NCI-H1436 (cell line): ENCODE data around the gene NRARP.
"Not testable (repeated sequence)": the region's sequence is repeated elsewhere in the genome, so short reads cannot be mapped to it uniquely, and the experiment has no call there.

ENCODE experiments used
- DNase-seq: peaks from one replicate; lab custom pipeline; 2025; lab: John Stamatoyannopoulos, UW

NRARP gene

DNA sequence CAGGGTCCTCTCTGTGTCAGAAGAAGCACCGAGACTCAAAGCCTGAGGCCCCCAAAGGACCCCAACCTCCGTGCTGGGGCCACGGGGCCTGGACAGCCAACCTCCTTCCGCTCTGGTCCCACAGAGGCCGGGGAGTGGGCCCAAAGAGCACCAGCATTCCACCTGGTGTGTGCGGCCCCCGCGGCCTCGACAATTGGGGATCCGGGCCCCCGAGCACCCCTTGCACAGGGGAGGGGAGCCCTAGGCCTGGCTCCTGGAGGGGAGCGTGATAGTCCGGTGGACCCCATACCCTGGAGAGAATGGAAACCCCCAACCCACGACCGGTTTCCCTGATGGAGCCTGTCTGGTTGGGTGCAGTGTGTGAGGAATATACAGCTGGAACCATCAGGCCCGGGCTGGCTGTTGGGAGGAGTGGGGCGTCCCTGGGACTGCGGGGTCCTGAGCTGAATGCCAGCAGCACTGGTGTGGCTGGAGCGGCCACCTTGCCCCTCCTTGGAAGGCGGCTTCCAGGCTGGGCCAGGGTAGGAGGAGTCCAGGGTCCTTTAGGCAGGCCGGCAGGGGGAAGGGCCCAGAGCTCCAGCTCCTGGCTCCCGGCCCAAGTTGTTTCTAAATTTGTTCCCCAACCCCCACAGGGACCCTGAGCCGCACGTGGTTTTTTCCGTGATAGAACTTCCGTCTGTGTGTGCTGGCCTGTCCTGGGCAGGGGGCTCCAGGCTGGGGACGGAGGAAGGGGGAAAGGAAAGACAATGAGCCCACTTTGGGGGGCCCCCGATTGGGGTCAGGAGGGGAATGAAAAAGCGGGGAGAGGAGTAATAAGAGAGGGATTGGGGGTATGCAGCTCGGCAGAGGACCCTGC is 25.4 kb downstream of the NRARP start:
- DNase-seq = no peak

DNA sequence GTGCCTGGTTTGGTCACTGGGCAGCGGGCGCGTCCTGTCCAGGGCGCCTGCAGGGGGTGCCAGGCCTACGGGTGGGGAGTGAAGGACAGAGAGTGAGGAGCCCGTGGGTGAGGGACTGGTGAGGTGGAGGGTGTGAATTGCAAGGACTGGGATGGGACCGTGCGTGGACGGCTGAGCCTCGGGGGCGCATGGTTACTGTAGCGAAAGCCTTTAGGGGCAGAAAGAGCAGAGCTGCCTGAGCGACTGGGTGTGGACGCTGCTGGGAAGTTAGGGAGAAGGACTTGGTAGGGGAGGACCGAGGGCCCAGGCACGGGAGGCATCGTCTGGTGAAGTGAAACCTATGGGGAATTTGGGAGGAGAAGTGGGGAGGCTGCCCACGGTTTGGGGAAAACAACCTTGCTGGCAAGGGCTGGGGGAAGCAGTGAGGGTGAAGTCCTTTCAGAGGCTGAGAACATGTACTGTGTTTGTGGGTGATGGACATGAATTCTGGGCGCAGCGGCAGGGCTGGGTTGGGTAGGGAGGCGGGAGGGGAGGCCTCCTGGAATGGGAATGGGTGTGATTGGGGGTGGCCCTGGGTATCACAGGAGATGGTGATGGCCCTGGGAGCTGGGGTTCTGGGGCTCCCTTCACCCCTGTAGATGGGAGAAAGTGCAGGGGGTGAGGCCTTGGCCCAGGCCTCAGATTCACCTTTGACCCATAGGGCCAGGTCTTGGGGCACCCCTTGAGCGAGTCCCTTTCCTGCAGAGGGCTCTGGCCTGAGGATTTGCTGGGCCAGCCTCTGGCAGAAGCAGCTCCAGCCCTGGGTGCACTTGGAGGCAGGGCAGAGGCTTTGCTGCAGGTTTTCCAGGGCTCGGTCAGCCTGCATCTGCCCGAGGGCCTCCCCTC is 26.2 kb downstream of the NRARP start:
- no peak for DNase-seq

GRCh38 chr9:137275203-137275587 is 26.9 kb downstream of the NRARP start:
- no peak for DNase-seq

DNA sequence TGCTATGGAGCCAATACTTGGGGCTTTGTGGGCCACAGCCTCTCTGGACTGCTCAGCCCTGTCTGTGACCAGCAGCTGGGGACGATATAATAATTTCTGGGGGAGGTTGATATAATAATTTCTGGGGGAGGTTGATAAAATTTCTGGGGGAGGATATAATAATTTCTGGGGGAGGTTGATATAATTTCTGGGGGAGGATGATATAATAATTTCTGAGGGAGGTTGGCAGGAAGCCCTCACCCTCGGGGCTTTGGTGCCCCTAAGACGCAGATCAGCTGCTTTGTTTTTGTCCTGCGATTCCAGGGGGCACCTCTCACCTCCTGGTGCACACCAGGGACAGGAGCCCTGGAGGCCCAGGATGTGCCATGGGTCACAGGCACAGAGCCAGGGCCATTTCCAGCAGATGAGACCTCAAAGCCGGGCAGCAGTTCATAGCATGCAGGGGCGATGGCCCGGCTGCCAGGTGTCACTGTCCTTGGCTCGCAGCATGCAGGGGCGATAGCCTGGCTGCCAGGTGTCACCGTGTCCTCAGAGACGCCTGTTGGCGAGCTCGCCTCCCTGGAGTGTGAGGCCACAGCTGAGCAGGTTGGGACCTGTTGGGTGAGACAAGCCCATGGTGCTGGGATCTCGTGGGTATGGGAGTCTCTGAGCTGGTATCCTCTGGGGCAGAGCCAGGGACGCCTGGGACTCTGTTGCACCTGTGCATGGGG is 28.3 kb downstream of the NRARP start:
- DNase-seq = no peak

DNA sequence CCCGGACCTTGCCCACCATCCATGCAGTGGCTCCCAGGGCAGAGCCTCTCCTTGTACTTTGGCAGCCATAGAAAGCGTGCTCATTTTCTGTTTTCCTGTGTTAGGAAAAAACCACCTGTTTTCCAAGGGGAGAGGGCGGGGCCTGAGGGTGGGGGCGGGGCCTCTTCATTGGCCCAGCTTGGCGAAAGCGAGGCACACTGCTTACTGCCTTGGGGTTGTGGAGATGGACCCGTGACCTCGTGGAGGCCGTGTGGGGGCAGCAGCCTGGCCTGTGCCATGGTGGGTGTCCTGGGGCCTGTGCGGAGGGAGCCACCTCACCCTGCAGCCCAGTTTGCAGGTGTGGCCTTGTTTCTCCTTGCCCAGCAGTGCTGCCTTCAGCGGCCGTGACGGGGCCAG is 29.0 kb downstream of the NRARP start:
- no peak for DNase-seq

- DNase-seq = no peak
Observed at GRCh38 chr9:137272241-137273094, 29.6 kb downstream of the NRARP start.

- DNase-seq = no peak
Observed at GRCh38 chr9:137271696-137272076, 30.4 kb downstream of the NRARP start.

GRCh38 chr9:137270929-137271695 is 31.0 kb downstream of the NRARP start:
- no peak for DNase-seq

DNA sequence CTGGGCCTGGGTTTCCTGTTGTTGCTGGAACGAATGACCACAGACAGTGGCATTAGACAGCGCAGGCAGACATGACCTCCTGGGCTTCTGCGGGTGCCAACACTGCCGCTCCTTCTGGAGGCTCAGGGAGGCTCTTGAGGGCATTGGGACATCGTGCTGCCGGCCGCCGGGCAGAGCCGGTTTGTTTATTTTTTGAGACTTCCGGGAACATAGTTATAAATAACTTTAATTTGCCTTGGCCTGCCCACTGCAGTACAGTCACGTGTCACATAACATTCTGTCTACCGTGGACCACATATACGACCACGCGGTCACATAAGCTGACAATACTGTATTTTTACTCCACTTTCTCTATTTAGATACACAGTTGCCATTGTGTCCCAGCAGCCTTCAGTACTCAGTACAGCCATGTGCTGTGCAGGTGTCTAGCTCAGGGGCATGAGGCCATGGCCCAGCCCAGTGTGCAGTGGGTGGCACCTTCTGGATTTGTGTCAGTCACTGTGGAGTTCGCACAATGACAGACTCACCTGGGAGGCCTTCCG is 32.8 kb downstream of the NRARP start:
- DNase-seq = no peak

- no peak for DNase-seq
Observed at GRCh38 chr9:137268538-137269201, 33.4 kb downstream of the NRARP start.

GRCh38 chr9:137267933-137268355 is 34.1 kb downstream of the NRARP start:
- no peak for DNase-seq

- no peak for DNase-seq
Observed at GRCh38 chr9:137266585-137267453, 35.3 kb downstream of the NRARP start.

DNA sequence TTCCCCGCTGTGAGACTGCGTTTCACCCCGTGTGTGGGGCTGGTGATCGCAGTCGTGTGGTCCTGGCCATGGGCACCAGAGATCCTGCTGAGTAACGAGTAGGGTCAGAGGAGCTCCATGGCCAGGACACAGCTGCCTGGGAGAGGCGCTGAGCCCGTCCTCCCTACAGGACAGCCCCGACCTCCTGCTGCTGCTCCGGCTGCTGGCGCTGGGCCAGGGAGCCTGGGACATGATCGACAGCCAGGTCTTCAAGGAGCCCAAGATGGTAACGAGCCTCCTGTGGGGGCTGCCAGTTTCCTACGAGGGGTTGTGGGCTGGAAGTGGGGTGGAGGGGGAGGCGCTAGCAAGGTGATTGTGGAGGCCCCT is 35.9 kb downstream of the NRARP start:
- no peak for DNase-seq

- DNase-seq = no peak
Observed at GRCh38 chr9:137265496-137266161, 36.4 kb downstream of the NRARP start.

- no peak for DNase-seq
Observed at GRCh38 chr9:137264067-137264466, 38.0 kb downstream of the NRARP start.

GRCh38 chr9:137263506-137263905 is 38.6 kb downstream of the NRARP start:
- DNase-seq = no peak

DNA sequence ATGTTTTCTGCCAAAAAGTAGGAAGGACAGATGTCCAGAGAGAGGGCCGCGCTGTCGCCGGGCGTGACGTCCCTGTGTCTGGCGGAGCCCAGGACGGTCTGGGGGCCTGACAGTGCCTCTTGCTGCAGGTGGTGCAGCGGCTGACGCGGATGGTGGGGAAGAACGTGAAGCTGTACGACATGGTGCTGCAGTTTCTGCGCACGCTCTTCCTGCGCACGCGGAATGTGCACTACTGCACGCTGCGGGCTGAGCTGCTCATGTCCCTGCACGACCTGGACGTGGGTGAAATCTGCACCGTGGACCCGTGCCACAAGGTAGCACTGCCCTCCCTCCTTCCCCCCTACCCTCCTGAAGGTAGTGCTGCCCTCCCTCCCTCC is 39.2 kb downstream of the NRARP start:
- no peak for DNase-seq

GRCh38 chr9:137262173-137262908 is 39.7 kb downstream of the NRARP start:
- not testable (repeated sequence) for DNase-seq
